Trophoblast cell (in vitro differentiated cells and primary cell): ENCODE results near the gene GXYLT2.

Experiments
- DNase-seq, 2 donors: peaks; one replicate each; pipeline ENCODE4 v3.0.0-alpha.2; 2016
- H2AFZ ChIP-seq: 2 replicates; pipeline ENCODE4 v1.6.1; 2013; ENCODE audit warnings: low read length, moderate library complexity, mild to moderate bottlenecking; ENCODE audit not compliant: insufficient read depth, poor library complexity
- H2AK5ac ChIP-seq: 2 replicates; pipeline ENCODE4 v1.6.1; 2013; ENCODE audit warnings: mild to moderate bottlenecking, low read length
- H2BK120ac ChIP-seq: 2 replicates; pipeline ENCODE4 v1.6.1; 2013; ENCODE audit warnings: low read length, mild to moderate bottlenecking, moderate library complexity; ENCODE audit not compliant: insufficient read depth, poor library complexity
- H2BK12ac ChIP-seq: 2 replicates; pipeline ENCODE4 v1.6.1; 2013; ENCODE audit warnings: mild to moderate bottlenecking, low read length, moderate library complexity
- H2BK5ac ChIP-seq: 2 replicates; pipeline ENCODE4 v1.6.1; 2013; ENCODE audit warnings: low read length, low read depth, moderate library complexity, mild to moderate bottlenecking; ENCODE audit not compliant: poor library complexity
- H3K14ac ChIP-seq: 2 replicates; pipeline ENCODE4 v1.6.1; 2013; ENCODE audit warnings: mild to moderate bottlenecking, low read length
- H3K18ac ChIP-seq: 2 replicates; pipeline ENCODE4 v1.6.1; 2013; ENCODE audit warnings: mild to moderate bottlenecking, low read length
- H3K23ac ChIP-seq: 2 replicates; pipeline ENCODE4 v1.6.1; 2013; ENCODE audit warnings: low read length
- H3K27ac ChIP-seq: 2 replicates; pipeline ENCODE4 v1.5.1; 2013; ENCODE audit warnings: low read depth, mild to moderate bottlenecking, inconsistent platforms, low read length, moderate library complexity
- H3K27me3 ChIP-seq: 2 replicates; pipeline ENCODE4 v1.6.1; 2013; ENCODE audit warnings: inconsistent platforms, mild to moderate bottlenecking, low read length, moderate library complexity; ENCODE audit not compliant: insufficient read depth
- H3K36me3 ChIP-seq, 2 experiments: 1 replicate in 1 of 2; 2 replicates in 1 of 2; pipeline ENCODE4 v1.6.1; 2013; ENCODE audit warnings: low read length in 2 of 2, mild to moderate bottlenecking in 2 of 2, moderate library complexity in 1 of 2; ENCODE audit not compliant: insufficient read depth in 2 of 2, control insufficient read depth in 1 of 2
- H3K4ac ChIP-seq: 2 replicates; pipeline ENCODE4 v1.6.1; 2013; ENCODE audit warnings: low read depth, mild to moderate bottlenecking, low read length, moderate library complexity
- H3K4me1 ChIP-seq, 2 experiments: 1 replicate in 1 of 2; 2 replicates in 1 of 2; pipeline ENCODE4 v1.6.1; 2013; ENCODE audit warnings: low read length in 2 of 2, mild to moderate bottlenecking in 2 of 2, moderate library complexity in 1 of 2; ENCODE audit not compliant: insufficient read depth in 2 of 2, control insufficient read depth in 1 of 2
- H3K4me2 ChIP-seq: 2 replicates; pipeline ENCODE4 v1.6.1; 2013; ENCODE audit warnings: inconsistent platforms, mild to moderate bottlenecking, low read length, moderate library complexity
- H3K4me3 ChIP-seq: 2 replicates; pipeline ENCODE4 v1.5.1; 2013; ENCODE audit warnings: mild to moderate bottlenecking, low read depth, low read length, inconsistent platforms
- H3K79me1 ChIP-seq: one replicate; pipeline ENCODE4 v1.6.1; 2013; ENCODE audit warnings: low read length
- H3K79me2 ChIP-seq: 2 replicates; pipeline ENCODE4 v1.6.1; 2013; ENCODE audit warnings: low read length, mild to moderate bottlenecking; ENCODE audit not compliant: control insufficient read depth, insufficient read depth, poor library complexity
- H3K9ac ChIP-seq: 2 replicates; pipeline ENCODE4 v1.6.1; 2013; ENCODE audit warnings: mild to moderate bottlenecking, low read length
- H3K9me3 ChIP-seq: 2 replicates; pipeline ENCODE4 v1.6.1; 2013; ENCODE audit warnings: low read depth, mild to moderate bottlenecking, control low read depth, inconsistent platforms, low read length; ENCODE audit not compliant: insufficient read depth
- H4K12ac ChIP-seq: 2 replicates; pipeline ENCODE4 v1.6.1; 2013; ENCODE audit warnings: low read depth, mild to moderate bottlenecking, low read length, moderate library complexity
- H4K8ac ChIP-seq: 2 replicates; pipeline ENCODE4 v1.6.1; 2013; ENCODE audit warnings: low read depth, mild to moderate bottlenecking, low read length, moderate library complexity
- H4K91ac ChIP-seq: one replicate; pipeline ENCODE4 v1.6.1; 2013; ENCODE audit warnings: low read depth, mild to moderate bottlenecking, low read length, moderate library complexity
- WGBS: extraction: QIAGEN DNeasy Blood & Tissue Kit; methylation state at CpG from one replicate; pipeline ENCODE4 v1.1.7; 2013; ENCODE audit warnings: missing lambda C conversion rate; ENCODE audit not compliant: insufficient read length, insufficient coverage; ENCODE audit errors: extremely low coverage; 5-methylcytosine and 5-hydroxymethylcytosine counted together

The GXYLT2 gene

GRCh38 chr3:72941245-72941644, 53.4 kb downstream of the GXYLT2 start:
- Histone ChIP-seq H4K12ac (no peak overlapping the region), H3K18ac (no peak overlapping the region), H3K4me1 (peaks cover 5% of the 10 kb centered on the region in 2 experiments), H3K4me3 (no peak overlapping the region), H3K36me3 (no peaks in the 10 kb centered on the region), H2AK5ac (no peak overlapping the region), H4K8ac (no peak overlapping the region), H2BK120ac (no peak overlapping the region), H2AFZ (no peak overlapping the region), H3K79me1 (no peaks in the 10 kb centered on the region), H3K14ac (peak overlapping the region; percentile 44), H3K9me3 (no peaks in the 10 kb centered on the region), H2BK12ac (no peak overlapping the region), H3K79me2 (no peaks in the 10 kb centered on the region), H3K27me3 (no peaks in the 10 kb centered on the region), H3K23ac (no peak overlapping the region), H3K27ac (no peak overlapping the region), H2BK5ac (no peak overlapping the region), H3K4me2 (no peak overlapping the region), H3K4ac (no peak overlapping the region), H3K9ac (no peak overlapping the region), H4K91ac (no peak overlapping the region)
- DNase-seq = peak in 1 of 2 donors; percentile 21
- WGBS = no CpG with 5 or more reads among the region's 1 CpG

GRCh38 chr3:72942427-72942826, 54.6 kb downstream of the GXYLT2 start:
- Histone ChIP-seq H3K36me3 (no peaks in the 10 kb centered on the region), H3K79me2 (no peaks in the 10 kb centered on the region), H3K79me1 (no peaks in the 10 kb centered on the region), H3K23ac (no peak overlapping the region), H3K27ac (no peak overlapping the region), H2BK12ac (no peak overlapping the region), H3K18ac (no peak overlapping the region), H2AK5ac (no peak overlapping the region), H3K4me3 (no peak overlapping the region), H3K27me3 (no peaks in the 10 kb centered on the region), H3K14ac (no peak overlapping the region), H2BK5ac (no peak overlapping the region), H3K4me1 (peaks cover 5% of the 10 kb centered on the region in 2 experiments), H2AFZ (no peak overlapping the region), H3K4ac (no peak overlapping the region), H3K9me3 (no peaks in the 10 kb centered on the region), H3K4me2 (no peak overlapping the region), H4K91ac (no peak overlapping the region), H2BK120ac (no peak overlapping the region), H4K12ac (no peak overlapping the region), H4K8ac (no peak overlapping the region), H3K9ac (no peak overlapping the region)
- no CpG with 5 or more reads among the region's 5 CpGs for WGBS
- DNase-seq = no peak

- Histone ChIP-seq H3K79me2 (no peaks in the 10 kb centered on the region), H3K4me2 (no peak overlapping the region), H2BK5ac (no peak overlapping the region), H4K12ac (no peak overlapping the region), H3K18ac (no peak overlapping the region), H4K91ac (no peak overlapping the region), H3K27ac (no peak overlapping the region), H3K9me3 (no peaks in the 10 kb centered on the region), H3K23ac (no peak overlapping the region), H3K4me1 (peaks cover 3 to 5% of the 10 kb centered on the region in 2 experiments), H3K9ac (no peak overlapping the region), H3K4me3 (no peak overlapping the region), H2BK12ac (no peak overlapping the region), H3K27me3 (no peaks in the 10 kb centered on the region), H2AFZ (no peak overlapping the region), H2AK5ac (no peak overlapping the region), H4K8ac (no peak overlapping the region), H3K79me1 (no peaks in the 10 kb centered on the region), H2BK120ac (no peak overlapping the region), H3K14ac (no peak overlapping the region), H3K36me3 (no peaks in the 10 kb centered on the region), H3K4ac (no peak overlapping the region)
- peak; percentile 58 to 68 for DNase-seq
- no CpG with 5 or more reads among the region's 7 CpGs for WGBS
Measured at GRCh38 chr3:72944696-72945095, 56.9 kb downstream of the GXYLT2 start.

GRCh38 chr3:72947715-72948490, 60.1 kb downstream of the GXYLT2 start:
- Histone ChIP-seq H3K9me3 (no peaks in the 10 kb centered on the region), H3K4me2 (no peak overlapping the region), H3K9ac (no peak overlapping the region), H3K23ac (no peak overlapping the region), H3K36me3 (no peaks in the 10 kb centered on the region), H3K18ac (no peak overlapping the region), H2BK120ac (no peak overlapping the region), H3K14ac (no peak overlapping the region), H3K79me2 (no peaks in the 10 kb centered on the region), H4K12ac (no peak overlapping the region), H4K91ac (no peak overlapping the region), H2AFZ (no peak overlapping the region), H3K4ac (no peak overlapping the region), H4K8ac (no peak overlapping the region), H3K27ac (no peak overlapping the region), H3K27me3 (no peaks in the 10 kb centered on the region), H3K4me1 (peaks cover 5 to 7% of the 10 kb centered on the region in 2 experiments), H3K79me1 (no peaks in the 10 kb centered on the region), H2BK5ac (no peak overlapping the region), H2BK12ac (no peak overlapping the region), H2AK5ac (no peak overlapping the region), H3K4me3 (no peak overlapping the region)
- no CpG with 5 or more reads among the region's 8 CpGs for WGBS
- no peak for DNase-seq
